Right lobe of liver (tissue), 4 donors: ENCODE results near the gene TMEM39B.
A peak's percentile ranks its signal among the peaks of the same experiment; 100 is the strongest.

Source experiments
- CTCF ChIP-seq, 4 donors: fragments of 200-600 bp in 3 of 4; fragments of 450-650 bp in 1 of 4; IDR thresholded peaks; one replicate each; pipeline versions ENCODE4 v1.5.1 to v1.8.0; 2016 to 2022; ENCODE audit warnings: antibody characterized with exemption in 4 of 4, mild to moderate bottlenecking in 2 of 4
- POLR2A ChIP-seq: fragments of 450-650 bp; IDR thresholded peaks from one replicate; pipeline ENCODE4 v1.6.1; 2017; ENCODE audit warnings: antibody characterized with exemption, mild to moderate bottlenecking
- donor health status: DM: no; HTN: no; CAD: no.
- donor health status: DM: no; HTN: no; CAD: no.
- donor health status: DM: no; HTN: yes; CAD: no.

GRCh38 chr1:32072622-32073298, at the start of gene TMEM39B:
- no peak for TF ChIP-seq CTCF (IDR thresholded peaks at IDR 0.05)
- peak; percentile 63 for TF ChIP-seq POLR2A
